Adipose tissue (tissue), 3 donors: ENCODE data around the gene ATP11A. TPM values are rescaled to one million over a fixed set of nuclear protein-coding genes. Genes with fewer than 3 reads are reported as not detected.
A peak's percentile ranks its signal among the peaks of the same experiment; 100 is the strongest.

Source experiments
- H3K27ac ChIP-seq: one replicate; pipeline ENCODE4 v1.5.1; 2013; ENCODE audit warnings: low read depth, low read length
- WGBS, 3 donors: extraction: QIAGEN DNeasy Blood & Tissue Kit; methylation state at CpG; one replicate each; pipeline ENCODE4 v1.1.7; 2013; 5-methylcytosine and 5-hydroxymethylcytosine counted together
- polyA plus RNA-seq, 3 donors: library from polyadenylated mRNA; stranded (reverse); fragments of 200-250 nt; gene quantifications; one replicate each; pipeline ENCODE4 v1.2.3, GENCODE V29; 2013
- donor health status: healthy with polysubstance abuse.
- donor health status: Bipolar disorder and iron deficiency.
- donor health status: healthy.

Gene ATP11A
- 10 to 100 TPM in 1 of 3 donors, 1 to 10 TPM in 2; 8.1 to 12.0 (median 9.9) TPM for polyA plus RNA-seq

DNA sequence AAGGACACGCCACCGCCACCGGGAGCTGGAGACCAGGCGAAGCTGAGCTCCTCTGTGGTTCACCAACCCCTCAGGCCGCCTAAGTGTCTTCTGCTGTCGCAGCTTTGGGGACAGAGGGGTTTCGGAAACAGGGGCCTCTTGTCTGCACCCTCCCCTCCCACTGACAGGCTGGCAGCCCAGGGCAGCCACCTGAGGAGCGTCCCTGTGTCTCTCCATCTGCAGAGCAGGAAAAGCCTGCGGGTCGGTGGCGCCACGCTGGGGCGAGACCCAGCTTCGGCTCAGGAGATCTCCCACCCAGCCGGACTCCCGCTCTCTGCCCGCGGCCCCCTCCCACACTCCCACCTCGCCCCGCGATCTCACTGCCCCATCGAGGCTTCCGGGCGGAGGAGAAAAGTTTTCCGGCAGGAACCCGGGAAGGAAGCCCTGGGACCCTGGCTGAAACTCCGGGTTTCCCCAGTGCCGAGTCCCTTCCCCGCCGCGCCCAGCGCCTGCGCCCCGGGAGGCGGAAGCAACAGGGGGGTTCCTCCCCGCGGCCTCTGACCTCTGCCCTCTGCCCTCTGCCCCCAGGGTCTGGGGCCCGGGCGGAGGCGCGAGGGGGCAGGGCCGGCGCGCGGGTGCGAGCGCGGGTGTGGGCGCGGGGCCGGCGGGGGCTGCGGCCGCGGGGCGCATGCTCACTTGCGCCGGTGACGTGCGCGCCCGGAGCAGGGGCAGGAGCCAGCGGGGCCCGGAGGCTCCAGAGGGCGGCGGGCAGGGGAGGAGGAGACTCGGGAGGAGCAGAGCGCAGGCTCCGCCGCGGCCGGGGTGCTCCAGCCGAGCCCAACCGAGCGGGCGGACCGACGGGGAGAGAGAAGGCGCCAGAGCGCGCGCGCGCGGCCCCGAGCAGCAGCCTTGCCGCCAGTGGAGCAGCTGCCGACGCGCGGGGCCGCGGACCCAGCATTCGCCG is at the start of gene ATP11A:
TSS of gene ATP11A (plus strand) at position 736 of the 943 bp plus-strand sequence. CDS start 379 bp downstream, outside the sequence.
- 1 to 2% (median 2%) methylated on average over 61 to 95 of the region's 95 CpGs for WGBS, 3 donors
- peak within 1 kb of the TSS; percentile 90 for H3K27ac ChIP-seq

GRCh38 chr13:112641456-112642089 is 48.3 kb upstream of the ATP11A start:
- 44 to 82% (median 82%) methylated on average over 19 of the region's 19 CpGs for WGBS, 3 donors
- H3K27ac ChIP-seq, result no peak overlapping the region

GRCh38 chr13:112642090-112642460 is 47.8 kb upstream of the ATP11A start:
- 79 to 86% (median 83%) methylated on average over 13 of the region's 13 CpGs for WGBS, 3 donors
- H3K27ac ChIP-seq, result no peak overlapping the region

DNA sequence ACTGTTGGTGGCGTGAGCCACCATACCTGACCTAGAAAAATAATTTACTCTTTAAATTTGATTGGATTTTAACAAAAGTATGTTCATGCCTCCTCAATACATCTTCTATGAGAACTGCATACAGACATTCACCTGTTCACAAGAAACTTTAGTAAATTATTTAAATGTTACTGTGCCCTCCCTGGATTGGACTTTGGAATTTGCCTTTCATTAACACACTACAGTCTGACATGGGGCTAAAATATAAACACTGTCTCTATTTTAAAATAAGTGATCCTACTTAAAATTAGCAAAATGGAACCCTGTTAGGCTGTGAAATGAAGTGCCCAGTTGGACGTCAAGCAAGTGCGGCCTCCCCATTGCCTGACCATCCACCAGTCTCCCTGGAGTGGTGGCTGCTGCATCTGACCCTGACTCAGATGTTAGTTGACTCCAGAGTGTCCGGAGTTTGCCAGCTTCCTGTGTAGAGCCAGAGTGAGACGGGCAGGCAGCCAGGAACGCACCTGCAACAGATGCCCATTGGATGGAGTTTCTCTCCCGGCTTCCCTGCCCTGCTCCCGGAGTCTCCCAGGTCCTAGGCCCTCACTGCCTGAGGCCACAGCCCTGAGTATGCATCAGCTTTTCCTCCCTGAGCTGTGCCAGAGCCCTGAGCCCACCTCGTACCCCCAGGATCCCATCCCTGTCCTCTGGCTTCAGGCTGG is 45.9 kb upstream of the ATP11A start:
- 30 to 92% (median 80%) methylated on average over 9 of the region's 9 CpGs for WGBS, 3 donors

GRCh38 chr13:112645327-112645914 is 44.4 kb upstream of the ATP11A start:
- 83 to 95% (median 94%) methylated on average over 48 to 49 of the region's 49 CpGs for WGBS, 3 donors

More for the DNA sequence above, 45.9 kb upstream of the ATP11A start:
- no peak overlapping the region for H3K27ac ChIP-seq

GRCh38 chr13:112647256-112647655 is 42.6 kb upstream of the ATP11A start:
- H3K27ac ChIP-seq, result no peak overlapping the region
- 81 to 91% (median 89%) methylated on average over 14 of the region's 14 CpGs for WGBS, 3 donors

More at GRCh38 chr13:112645327-112645914, 44.4 kb upstream of the ATP11A start:
- no peak overlapping the region for H3K27ac ChIP-seq

- WGBS, 3 donors, result 93 to 97% (median 94%) methylated on average over 10 of the region's 10 CpGs
- no peak overlapping the region for H3K27ac ChIP-seq
These were observed 41.7 kb upstream of the ATP11A start for GRCh38 chr13:112648101-112648500.

DNA sequence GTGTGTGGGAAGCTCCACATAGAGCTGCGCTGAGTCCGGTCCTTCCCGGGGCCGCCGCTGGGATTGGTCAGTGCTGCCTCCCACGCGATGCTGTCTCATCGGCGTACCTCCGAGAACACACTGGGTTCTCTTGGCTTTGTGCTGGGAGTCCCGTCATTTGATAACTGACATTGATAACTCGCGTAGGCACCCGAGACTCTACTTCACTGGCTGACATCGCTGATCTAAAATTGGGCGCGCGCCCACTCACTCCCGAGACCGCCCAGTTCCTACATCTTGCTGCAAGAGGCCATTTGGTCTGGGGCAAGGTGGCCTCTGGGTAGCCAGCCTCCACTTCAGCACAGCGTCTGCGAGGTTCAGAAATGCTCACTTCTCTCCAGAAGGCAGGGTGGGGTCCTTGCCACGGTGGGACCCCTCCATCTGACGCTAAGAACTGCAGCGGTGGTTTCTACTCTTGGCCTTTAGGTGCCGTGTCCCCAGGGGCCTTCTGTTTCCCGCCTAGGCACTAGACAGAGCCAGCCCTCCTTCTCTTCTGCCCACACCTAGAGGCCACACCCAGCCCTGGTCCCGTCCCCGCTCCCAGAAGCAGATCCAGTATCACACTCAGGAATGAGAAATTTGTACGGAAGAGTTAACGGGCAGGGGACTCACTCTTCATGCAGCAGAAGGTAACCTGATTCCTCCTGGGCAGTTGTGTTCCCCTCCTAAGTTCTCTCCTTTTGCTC is 40.7 kb upstream of the ATP11A start:
- H3K27ac ChIP-seq, result no peak overlapping the region
- 95 to 97% (median 96%) methylated on average over 31 of the region's 31 CpGs for WGBS, 3 donors

DNA sequence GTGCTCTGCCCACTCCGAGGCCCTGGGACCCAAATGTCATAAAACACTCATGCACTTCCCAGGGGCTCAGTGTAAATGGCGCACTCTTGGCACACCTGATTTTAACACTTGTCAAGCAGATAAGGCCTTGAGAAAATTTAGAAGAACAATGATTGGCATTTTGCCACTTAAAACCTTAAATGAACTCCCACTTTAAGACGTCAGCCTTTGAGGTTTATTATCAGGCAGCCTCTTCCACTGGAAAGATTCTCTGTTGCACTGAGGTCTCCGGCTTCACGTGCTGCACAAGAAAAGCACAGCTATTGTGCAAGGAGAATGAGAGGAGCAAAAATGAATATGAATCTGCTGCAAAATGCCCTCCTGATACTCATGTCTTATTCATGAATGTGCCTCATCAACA is 38.5 kb upstream of the ATP11A start:
- 47 to 56% (median 54%) methylated on average over 5 of the region's 5 CpGs for WGBS, 3 donors
- H3K27ac ChIP-seq, result no peak overlapping the region

DNA sequence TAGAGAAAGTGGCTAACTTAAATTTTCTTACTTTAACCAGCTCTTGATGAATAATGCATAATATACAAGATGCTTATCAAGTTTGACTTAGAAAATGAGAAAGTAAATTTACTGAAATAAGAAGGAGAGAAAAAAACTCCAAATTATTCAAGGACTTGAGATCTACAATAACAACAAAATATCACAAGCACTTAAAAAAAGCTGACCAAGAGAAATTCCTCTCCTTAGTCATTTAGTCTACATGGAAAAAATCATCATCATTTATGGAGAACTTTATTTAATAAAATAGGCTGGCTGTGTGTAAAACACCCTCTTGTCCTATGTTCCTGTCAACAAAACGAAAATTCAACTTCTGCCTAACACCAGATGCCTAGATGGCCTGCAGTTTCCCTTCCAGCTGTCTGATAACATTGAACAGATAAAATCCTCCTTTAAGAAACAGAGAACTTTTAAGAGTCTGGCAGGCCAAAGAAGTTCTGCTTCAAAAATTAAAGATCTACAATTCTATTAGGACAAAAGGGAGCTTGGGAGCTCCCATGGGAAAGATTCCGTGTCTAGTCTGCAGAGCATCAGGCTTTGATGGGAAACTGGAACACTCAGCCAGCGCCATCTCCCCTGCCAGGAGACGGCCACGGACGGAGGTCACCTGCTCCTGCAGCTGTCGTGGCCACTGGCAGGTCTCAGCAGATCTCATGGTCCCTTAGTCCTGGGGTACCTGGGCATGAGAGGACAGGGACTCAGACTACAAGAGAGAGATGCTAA is 37.9 kb upstream of the ATP11A start:
- H3K27ac ChIP-seq, result no peak overlapping the region
- 47 to 62% (median 57%) methylated on average over 7 of the region's 7 CpGs for WGBS, 3 donors

DNA sequence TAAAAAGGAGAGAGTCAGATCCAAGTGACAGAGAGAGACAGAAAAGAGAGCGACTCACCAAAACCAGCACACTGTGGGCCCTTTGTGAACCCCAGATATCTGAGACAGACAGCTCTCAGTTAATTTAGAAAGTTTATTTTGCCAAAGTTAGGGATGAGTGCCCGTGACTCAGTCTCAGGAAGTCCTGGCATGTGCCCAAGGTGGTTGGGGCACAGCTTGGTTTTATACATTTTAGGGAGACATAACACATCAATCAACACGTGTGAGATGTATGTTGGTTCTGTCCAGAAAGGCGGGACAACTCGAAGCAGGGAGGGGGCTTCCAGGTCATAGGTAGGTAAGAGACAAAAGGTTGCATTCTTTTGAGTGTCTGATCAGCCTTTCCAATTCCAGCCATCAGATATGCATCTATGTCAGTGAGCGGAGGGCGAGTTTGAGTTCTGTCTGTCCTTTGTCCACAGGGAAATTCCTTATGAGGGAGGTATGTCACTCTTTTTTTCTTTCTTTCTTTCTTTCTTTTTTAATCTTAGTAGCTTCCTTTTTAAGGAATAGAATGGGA is 37.2 kb upstream of the ATP11A start:
- no peak overlapping the region for H3K27ac ChIP-seq

GRCh38 chr13:112653071-112653470 is 36.8 kb upstream of the ATP11A start:
- WGBS, 3 donors, result 50 to 53% (median 52%) methylated on average over 3 of the region's 3 CpGs

More for the DNA sequence above, 37.2 kb upstream of the ATP11A start:
- 67 to 74% (median 72%) methylated on average over 7 of the region's 7 CpGs for WGBS, 3 donors

DNA sequence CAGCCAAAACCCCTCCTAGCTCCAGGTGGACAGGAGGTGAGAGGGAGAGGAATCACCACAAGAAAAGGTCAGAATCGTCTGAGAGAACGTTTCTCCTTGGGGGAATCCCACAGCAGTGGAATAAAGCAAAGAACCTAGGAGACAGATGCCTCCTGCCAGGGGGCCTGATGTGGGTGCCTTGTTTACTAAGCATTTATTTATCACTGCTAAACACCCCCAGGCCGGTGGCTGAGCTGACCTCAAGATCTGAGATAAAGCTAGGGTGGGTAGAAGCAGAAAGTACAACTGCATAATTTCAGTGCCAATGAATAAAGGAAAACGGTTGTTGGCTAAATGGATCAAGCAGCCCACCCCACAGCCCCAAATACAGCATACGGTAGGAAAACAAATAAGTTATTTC is 33.9 kb upstream of the ATP11A start:
- H3K27ac ChIP-seq, result no peak overlapping the region
- 60 to 79% (median 79%) methylated on average over 5 of the region's 5 CpGs for WGBS, 3 donors

More at GRCh38 chr13:112653071-112653470, 36.8 kb upstream of the ATP11A start:
- H3K27ac ChIP-seq, result no peak overlapping the region

GRCh38 chr13:112657850-112658445 is 31.9 kb upstream of the ATP11A start:
- WGBS, 3 donors, result 68 to 84% (median 80%) methylated on average over 14 of the region's 14 CpGs
- no peak overlapping the region for H3K27ac ChIP-seq

GRCh38 chr13:112658808-112659207 is 31.0 kb upstream of the ATP11A start:
- WGBS, 3 donors, result 41 to 50% (median 49%) methylated on average over 1 of the region's 1 CpG
- H3K27ac ChIP-seq, result no peak overlapping the region

DNA sequence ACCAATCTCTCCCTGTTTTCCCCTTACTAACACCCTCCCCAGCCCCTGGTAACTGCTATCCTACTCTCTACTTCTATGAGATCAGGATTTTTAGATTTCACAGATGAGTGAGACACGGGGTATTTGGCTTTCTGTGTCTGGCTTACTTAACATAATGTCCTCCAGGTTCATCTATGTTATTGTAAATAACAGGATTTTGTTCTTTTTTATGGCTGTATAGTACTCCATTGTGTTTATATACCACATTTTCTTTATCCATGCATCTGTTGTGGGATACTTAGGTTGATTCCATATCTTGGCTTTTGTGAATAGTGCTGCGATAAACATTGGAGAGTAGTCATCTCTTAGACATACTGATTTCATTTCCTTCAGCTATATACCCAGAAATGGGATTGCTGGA is 28.5 kb upstream of the ATP11A start:
- no peak overlapping the region for H3K27ac ChIP-seq
- WGBS, 3 donors, result 91 to 95% (median 92%) methylated on average over 2 of the region's 2 CpGs
